HG03378 (cell line): Measurements from ENCODE around the gene NUP205.

Source experiments
- ATAC-seq: cut with Tn5 transposase; IDR thresholded peaks from one replicate; pipeline ENCODE4 v1.9.1; 2021; ENCODE audit warnings: mild to moderate bottlenecking, moderate library complexity; ENCODE audit not compliant: unreplicated experiment

Gene NUP205

DNA sequence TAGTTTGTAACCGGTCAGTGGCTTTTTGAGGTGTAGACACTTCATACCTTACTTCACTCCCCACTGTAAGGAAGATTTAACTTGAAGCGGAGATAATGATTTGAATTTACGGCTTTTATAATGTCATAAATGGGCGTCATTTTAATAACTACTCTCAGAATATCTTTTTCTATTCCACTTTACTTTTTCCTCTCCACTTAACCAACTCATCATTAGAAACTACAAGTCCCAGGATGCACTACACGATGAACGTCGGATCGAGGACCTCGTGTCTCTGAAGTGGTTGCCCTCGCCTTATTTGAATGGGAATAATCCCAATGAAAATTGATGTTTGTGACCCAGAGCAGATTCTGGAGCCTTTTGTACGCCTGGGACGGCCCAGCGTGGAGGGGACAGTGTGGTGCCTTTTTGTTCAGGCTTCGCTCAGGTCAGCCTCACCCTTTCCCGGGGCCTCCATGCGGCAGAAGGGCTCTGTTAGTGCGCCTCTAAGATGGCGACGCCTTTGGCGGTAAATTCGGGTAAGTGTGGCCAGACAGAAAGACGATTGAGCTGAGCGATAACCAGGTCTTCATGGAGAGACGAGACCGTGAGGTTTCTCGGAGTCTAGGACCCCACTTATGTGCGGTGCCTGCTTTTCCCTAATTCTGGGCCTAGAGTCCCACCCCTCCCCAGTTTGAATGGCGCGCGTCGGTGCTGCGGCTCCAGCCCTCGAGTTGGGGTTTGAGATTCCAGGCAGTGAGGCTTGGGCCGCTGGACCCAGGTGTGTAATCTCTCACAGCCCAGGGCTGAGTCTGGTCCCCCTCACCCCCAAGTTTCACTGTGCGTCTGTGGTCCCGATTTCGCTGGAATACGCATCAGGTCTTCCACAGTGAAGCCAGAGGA lies at the start of gene NUP205:
NUP205 (plus strand) TSS at position 463 of the 882 bp plus-strand sequence; CDS start at position 491, 28 bp downstream.
- peak; percentile 76 for ATAC-seq

- ATAC-seq, result peak; percentile 39
These were observed 48.7 kb upstream of the NUP205 start for GRCh38 chr7:135508883-135509588.

DNA sequence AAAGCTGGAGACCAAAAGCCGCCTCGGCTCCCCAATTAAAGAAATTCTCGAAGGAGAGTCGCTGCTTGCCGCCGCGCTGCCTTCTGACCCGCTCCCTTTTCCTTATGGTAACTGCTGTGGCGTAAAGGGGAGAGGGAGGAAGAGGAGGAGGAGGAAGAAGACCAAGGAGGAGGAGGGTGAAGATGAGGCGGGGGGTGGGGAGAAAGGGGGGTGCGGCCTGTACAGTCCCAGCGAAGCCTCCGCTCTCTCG lies 48.2 kb upstream of the NUP205 start:
- no peak for ATAC-seq

DNA sequence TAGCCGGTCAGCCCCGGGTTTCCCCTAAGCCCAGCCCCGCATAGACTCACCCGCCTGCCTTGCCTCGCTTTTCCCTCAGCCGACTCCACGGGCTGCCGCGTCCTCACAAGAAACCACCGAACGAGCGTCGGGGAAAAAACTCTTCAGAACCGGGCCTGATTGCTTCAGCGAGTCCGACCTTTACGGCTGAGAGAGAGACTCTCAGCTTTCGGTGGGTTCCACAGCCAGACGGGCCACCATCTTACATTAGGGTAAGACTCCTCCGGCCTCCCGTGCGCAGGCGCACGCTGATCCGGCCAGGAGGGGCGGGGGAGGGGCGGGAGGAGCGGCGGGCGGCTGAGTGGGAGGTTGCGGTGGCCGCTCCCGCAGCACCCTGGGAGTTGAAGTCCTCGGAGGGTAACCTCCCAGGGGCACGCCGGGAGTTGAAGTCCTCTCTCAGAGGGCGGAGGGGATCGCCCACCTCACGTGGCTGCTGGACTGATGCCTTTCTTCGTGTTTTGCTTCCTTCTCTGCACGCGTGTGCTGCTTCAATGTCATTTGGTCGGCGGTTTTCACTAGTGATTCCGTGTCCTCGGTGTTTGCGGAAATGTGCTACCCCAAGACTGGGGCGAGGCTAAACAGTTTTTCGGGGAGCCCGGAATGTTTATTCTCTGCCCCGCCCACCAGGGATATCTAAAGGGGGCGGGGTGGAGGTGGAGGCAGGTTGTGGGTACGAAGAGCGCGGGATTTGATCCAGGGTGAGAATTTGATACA lies 47.7 kb upstream of the NUP205 start, which contains the start of gene CNOT4:
CNOT4 (minus strand) TSS at position 264 of the 753 bp plus-strand sequence. CDS start 71,771 bp downstream, outside the sequence.
- peak; percentile 88 for ATAC-seq

- ATAC-seq, result no peak
These were observed 47.0 kb upstream of the NUP205 start for GRCh38 chr7:135510592-135511183.

DNA sequence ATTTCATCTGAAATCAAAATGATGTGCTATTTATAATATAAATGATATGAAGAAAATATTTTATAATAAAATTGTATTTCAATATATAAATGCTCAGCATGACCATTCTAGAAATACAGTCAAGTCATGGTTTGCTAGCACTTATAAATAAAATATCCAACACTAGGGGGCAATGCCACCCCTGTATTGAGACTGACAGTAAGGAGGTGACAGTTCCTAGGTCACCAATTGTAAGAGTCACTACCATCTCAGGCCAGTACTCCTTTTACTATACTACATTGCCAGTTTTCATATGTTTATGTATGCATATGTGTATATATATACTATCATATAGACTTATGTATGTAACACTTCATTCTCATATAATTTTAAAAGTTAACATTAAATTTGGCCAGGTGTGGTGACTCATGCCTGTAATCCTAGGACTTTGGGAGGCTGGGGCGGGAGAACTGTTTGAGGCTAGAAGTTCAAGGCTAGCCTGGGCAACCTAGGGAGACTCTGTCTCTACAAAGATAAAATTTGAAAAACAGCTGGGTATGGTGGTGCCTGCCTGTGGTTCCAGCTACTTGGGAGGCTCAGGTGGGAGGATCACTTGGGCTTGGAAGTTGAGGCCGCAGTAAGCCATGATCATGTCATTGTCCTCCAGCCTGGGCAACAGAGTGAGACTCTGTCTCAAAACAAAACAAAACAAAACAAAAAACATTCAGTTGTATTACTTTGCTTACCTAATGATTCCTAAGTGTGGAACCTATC lies 45.4 kb upstream of the NUP205 start:
- ATAC-seq, result peak; percentile 57

DNA sequence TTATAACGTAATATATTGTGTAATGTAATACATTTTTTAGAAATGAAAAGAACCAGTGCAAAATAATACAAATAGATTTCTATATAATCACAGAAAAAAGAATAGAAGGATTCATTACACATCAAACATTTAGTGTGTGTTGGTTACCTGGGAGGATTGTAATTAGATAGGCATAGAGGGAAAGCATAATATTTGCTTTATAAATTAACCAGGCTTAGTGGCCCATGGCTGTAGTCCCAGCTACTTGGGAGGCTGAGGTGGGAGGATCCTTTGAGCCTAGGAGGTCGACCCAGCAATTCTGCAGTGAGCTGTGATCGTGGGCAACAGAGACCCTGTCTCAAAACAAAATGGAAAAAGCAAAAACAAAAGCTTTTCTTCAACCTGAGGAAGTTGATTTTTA lies 42.9 kb upstream of the NUP205 start:
- ATAC-seq, result no peak

DNA sequence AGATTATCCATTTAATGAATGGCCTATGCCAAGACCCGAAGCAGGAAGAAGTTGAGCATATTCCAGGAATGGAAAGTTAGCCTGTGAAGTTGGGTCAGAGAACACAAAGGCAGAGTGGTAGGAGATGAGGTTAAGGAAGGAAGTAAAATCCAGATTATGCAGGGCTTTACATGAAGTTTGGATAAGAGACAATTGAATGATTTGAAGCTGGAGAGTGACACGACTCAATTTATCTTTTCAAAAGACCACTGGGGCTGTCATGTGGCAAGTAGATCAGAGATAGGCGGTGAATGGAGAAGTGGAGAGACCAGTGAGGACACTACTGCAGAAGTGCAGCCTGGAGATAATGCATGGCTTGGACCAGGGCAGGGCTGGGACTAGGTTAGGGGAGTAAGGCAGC lies 40.7 kb upstream of the NUP205 start:
- no peak for ATAC-seq

DNA sequence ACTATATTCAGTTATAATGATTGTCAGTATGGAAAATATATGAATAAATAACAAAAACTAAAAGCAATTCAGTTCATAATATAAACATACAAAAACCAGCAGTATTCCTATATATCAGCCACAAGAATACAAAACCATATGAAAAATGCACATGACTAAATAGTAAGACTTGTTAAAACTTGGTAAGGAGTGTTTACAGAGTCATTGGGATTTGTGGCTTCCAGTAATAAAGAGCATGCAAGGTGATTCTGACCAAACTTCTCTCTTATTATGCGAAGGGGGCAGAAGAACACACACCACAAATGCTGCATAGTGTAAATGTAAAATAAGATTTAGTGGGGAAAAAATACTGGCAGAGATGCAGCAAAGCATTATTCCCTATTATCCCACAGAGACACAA lies 39.0 kb upstream of the NUP205 start:
- ATAC-seq, result no peak

- ATAC-seq, result no peak
These were observed 38.5 kb upstream of the NUP205 start for GRCh38 chr7:135519233-135519688.

DNA sequence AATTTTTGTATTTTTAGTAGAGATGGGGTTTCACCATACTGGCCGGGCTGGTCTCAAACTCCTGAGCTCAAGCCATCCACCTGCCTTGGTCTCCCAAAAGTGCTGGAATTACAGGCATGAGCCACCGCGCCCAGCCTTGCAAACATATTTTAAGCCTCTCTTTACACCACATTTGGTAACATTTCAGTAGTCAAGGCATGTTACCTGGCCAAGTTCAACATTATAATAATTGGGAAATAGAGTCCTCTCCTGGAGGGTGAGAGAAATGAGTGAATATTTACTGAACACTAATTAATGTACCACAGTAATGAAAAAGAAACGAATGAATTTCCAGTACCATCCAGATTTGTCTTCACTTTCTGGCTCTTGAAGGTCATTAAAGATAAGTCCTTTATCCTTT lies 37.8 kb upstream of the NUP205 start:
- ATAC-seq, result no peak

DNA sequence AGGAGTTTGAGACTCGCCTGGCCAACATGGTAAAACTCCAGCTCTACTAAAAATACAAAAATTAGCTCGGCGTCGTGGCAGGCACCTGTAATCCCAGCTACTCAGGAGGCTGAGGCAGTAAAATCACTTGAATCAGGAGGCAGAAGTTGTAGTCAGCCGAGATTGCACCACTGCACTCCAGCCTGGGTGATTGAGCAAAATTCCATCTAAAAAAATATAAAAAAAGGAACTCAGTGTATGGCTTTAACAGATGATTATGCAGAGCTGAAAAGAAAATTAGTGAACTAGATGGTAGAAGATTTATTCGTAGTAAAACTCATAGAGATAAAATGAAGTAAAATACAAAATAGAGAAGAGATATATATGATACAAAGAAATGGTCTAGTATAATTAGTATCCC lies 35.2 kb upstream of the NUP205 start:
- no peak for ATAC-seq

GRCh38 chr7:135523146-135523545 lies 34.6 kb upstream of the NUP205 start:
- ATAC-seq, result no peak

DNA sequence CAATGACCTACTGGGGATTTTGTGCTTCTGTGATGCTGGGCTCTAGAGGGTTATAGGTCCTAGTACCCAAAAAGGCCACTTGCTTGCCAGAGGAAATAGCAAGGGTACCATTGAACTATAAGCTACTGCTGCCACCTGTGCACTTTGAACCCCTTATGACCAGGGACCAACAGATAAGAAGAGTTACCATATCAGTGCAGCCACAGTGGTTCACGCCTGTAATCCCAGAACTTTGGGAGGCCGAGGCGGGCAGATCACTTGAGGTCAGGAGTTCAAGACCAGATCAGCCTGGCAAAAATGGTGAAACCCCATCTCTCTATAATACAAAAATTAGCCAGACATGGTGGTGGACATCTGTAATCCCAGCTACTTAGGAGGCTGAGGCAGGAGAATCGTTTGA lies 32.3 kb upstream of the NUP205 start:
- ATAC-seq, result no peak

DNA sequence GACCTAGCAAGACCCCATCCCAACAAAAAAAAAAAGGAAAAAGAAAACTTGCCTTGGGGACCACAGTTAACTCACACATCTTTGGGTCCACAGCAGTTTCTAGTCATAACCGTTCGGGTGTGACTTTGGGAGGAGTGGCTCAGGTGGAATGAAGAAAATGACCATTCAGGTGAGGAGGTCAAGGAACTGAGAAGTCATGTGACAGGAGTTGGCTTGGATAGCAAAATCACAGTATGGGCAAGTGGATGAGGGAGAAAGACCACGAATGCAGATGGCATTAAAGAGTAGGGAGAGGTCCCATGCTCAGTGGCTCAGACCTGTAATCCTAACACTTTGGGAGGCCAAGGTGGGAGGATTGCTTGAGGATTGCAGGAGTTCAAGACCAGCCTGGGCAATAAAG lies 30.7 kb upstream of the NUP205 start:
- ATAC-seq, result no peak

DNA sequence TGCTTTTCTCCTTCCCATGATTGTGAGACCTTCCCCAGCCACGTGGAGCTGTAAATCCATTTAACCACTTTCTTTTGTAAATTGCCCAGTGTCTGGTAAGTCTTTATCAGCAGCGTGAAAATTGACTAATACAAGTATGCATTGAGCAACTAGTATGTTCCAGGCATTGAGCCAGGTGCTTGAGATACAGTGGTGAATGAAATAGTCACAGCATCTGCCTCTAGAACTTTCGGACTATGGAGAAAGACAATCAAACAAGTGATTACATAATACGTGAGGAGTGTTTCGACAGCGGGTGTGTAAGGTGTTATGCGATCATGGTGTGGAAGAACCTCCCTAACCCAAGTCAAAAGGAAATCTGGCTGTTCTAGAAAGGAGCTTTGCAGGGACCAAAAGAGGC lies 21.6 kb upstream of the NUP205 start:
- ATAC-seq, result no peak

DNA sequence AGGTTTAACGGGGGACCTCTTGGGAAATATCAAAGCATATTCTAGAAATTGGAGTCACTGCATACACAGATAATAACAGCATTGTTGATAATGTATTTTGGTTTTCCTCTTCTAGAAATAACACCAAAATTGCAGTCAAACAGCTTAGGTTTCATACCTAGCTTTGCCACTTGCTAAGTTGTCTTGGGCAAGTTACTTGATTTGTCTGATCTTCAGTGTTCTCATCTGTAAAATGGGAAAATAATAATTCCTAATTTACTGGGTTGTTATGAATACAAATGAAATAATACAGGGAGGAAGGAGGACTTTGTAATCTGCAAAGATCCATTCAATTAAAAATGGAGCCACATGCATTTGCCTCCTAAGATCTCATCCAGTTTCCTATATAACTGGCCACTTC lies 20.3 kb upstream of the NUP205 start:
- ATAC-seq, result no peak

GRCh38 chr7:135537905-135538304 lies 19.8 kb upstream of the NUP205 start:
- no peak for ATAC-seq

GRCh38 chr7:135538376-135538775 lies 19.3 kb upstream of the NUP205 start:
- no peak for ATAC-seq

GRCh38 chr7:135539629-135540028 lies 18.1 kb upstream of the NUP205 start:
- ATAC-seq, result no peak
